ENCODE results near the gene STAT4.
A peak's percentile ranks its signal among the peaks of the same experiment; 100 is the strongest.

Gene STAT4

DNA sequence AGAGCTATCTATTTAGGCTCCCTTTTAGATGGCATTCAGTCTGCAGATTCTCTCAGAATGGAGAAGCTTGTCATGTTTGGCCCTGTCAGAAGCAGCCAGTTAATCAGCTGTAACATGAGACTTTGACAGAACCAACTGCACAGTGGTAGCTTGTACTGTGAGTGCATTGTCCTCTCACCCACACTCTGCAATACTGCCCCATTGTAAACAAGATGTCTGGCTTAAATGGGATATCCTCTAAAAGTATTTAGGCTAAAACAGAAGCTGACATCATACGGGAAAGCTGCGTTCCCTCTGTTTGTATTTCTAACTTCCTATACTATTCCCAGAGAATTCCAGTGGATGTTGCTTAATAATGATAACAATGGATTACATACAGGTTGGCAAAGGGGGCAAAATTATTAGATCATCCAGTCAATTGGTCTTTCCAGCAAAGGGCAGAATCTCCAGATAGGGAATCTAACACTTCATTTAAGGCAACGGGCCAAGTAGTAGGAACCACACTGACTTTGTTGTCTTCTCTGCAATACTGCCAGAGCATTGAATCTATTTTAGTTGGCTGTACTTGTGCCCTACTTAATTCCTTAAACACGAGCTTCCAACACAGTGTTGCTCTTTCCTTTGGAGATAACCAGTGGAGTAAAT is 15.4 kb upstream of the STAT4 start:
- peaks cover 0 to 12% of the 10 kb centered on the region in 2 donors for H3K4me1 ChIP-seq (ENCODE audit: control insufficient read depth in 1 of 2, insufficient read depth in 2 of 2, low read length in 2 of 2)
- H3K9me3 ChIP-seq (ENCODE audit: control insufficient read depth in 1 of 2, low read length in 2 of 2) = no peaks in the 10 kb centered on the region
- H3K9ac ChIP-seq (ENCODE audit: low read depth in 1 of 2, low read length in 2 of 2) = no peak overlapping the region
- no peak overlapping the region for H3K27ac ChIP-seq (ENCODE audit: low read depth, low read length)
- H3K4me3 ChIP-seq (ENCODE audit: low read depth in 1 of 2, low read length in 2 of 2) = no peak overlapping the region
- no peaks in the 10 kb centered on the region for H3K36me3 ChIP-seq (ENCODE audit: control insufficient read depth in 1 of 2, insufficient read depth in 2 of 2, low read length in 2 of 2)
- no peaks in the 10 kb centered on the region for H3K27me3 ChIP-seq (ENCODE audit: control insufficient read depth in 1 of 2, insufficient read depth in 2 of 2, low read length in 2 of 2)

DNA sequence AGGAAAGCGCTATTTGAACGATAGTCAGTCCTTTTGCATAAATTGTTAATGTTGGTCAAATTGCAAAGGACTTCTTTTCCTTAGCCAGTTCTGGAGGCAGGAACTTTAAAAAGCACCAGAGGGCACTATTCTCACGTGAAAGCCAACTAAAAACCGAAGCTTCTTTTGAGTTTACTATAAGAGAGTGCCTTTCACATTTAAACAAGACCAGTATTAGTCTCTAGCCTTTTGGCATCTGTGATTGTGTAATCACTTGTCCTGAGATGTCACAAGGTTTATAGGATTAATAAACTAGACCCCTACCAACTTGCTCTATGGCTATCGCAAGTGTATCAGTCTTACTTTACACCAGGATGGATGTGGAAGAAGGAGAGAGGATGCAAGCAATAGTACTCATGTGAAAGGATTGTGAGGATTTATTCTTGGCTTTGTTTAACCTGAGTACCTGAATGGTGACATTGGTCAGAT is 14.4 kb upstream of the STAT4 start:
- no peaks in the 10 kb centered on the region for H3K9me3 ChIP-seq (ENCODE audit: control insufficient read depth in 1 of 2, low read length in 2 of 2)
- H3K4me3 ChIP-seq (ENCODE audit: low read depth in 1 of 2, low read length in 2 of 2) = no peak overlapping the region
- no peaks in the 10 kb centered on the region for H3K27me3 ChIP-seq (ENCODE audit: control insufficient read depth in 1 of 2, insufficient read depth in 2 of 2, low read length in 2 of 2)
- H3K36me3 ChIP-seq (ENCODE audit: control insufficient read depth in 1 of 2, insufficient read depth in 2 of 2, low read length in 2 of 2) = no peaks in the 10 kb centered on the region
- H3K9ac ChIP-seq (ENCODE audit: low read depth in 1 of 2, low read length in 2 of 2) = no peak overlapping the region
- no peak overlapping the region for H3K27ac ChIP-seq (ENCODE audit: low read depth, low read length)
- H3K4me1 ChIP-seq (ENCODE audit: control insufficient read depth in 1 of 2, insufficient read depth in 2 of 2, low read length in 2 of 2) = peaks cover 0 to 12% of the 10 kb centered on the region in 2 donors

DNA sequence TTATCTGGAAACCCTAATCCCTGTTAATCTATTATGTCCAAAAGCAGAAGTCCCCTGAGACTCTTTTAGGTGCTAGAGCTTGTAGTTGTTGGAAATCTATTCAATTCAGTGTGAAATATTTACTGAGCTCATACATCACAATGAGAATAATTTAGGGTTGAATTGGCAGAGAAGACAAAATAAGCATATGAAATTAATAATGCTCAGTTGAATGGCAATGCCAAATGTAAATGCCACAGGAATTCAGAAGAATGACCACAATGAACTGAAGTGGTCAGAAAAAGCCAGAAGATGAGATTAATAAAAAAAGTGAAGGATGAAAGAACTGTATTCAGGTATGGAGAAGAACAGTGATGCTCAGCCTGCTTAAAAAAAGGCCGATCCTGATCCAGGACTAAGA is 8.0 kb upstream of the STAT4 start:
- no peak overlapping the region for H3K4me3 ChIP-seq (ENCODE audit: low read depth in 1 of 2, low read length in 2 of 2)
- H3K9me3 ChIP-seq (ENCODE audit: control insufficient read depth in 1 of 2, low read length in 2 of 2) = no peaks in the 10 kb centered on the region
- no peaks in the 10 kb centered on the region for H3K4me1 ChIP-seq (ENCODE audit: control insufficient read depth in 1 of 2, insufficient read depth in 2 of 2, low read length in 2 of 2)
- H3K36me3 ChIP-seq (ENCODE audit: control insufficient read depth in 1 of 2, insufficient read depth in 2 of 2, low read length in 2 of 2) = no peaks in the 10 kb centered on the region
- no peak overlapping the region for H3K27ac ChIP-seq (ENCODE audit: low read depth, low read length)
- H3K9ac ChIP-seq (ENCODE audit: low read depth in 1 of 2, low read length in 2 of 2) = no peak overlapping the region
- no peaks in the 10 kb centered on the region for H3K27me3 ChIP-seq (ENCODE audit: control insufficient read depth in 1 of 2, insufficient read depth in 2 of 2, low read length in 2 of 2)

DNA sequence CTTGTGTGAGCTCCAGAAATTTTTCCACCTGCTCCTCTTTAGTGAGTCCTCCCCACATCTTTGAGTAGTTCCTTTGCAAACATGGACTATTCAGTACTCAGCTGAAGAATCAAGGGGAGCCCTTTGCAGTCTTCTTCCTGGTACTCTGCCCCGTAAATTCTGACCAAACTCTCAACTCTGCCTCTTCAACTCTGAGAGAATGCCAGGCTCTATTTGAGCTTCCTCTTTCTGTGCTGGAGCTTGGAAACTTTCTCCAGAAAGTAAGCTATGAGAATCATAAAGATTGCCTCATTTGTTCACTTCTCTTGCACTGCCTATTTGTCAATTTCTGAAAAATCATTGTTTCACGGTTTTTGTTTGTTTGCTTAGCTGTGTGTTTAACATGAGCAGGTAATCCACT is 7.4 kb upstream of the STAT4 start:
- H3K27me3 ChIP-seq (ENCODE audit: control insufficient read depth in 1 of 2, insufficient read depth in 2 of 2, low read length in 2 of 2) = no peaks in the 10 kb centered on the region
- no peaks in the 10 kb centered on the region for H3K4me1 ChIP-seq (ENCODE audit: control insufficient read depth in 1 of 2, insufficient read depth in 2 of 2, low read length in 2 of 2)
- no peak overlapping the region for H3K9ac ChIP-seq (ENCODE audit: low read depth in 1 of 2, low read length in 2 of 2)
- no peak overlapping the region for H3K27ac ChIP-seq (ENCODE audit: low read depth, low read length)
- no peaks in the 10 kb centered on the region for H3K9me3 ChIP-seq (ENCODE audit: control insufficient read depth in 1 of 2, low read length in 2 of 2)
- no peak overlapping the region for H3K4me3 ChIP-seq (ENCODE audit: low read depth in 1 of 2, low read length in 2 of 2)
- no peaks in the 10 kb centered on the region for H3K36me3 ChIP-seq (ENCODE audit: control insufficient read depth in 1 of 2, insufficient read depth in 2 of 2, low read length in 2 of 2)

DNA sequence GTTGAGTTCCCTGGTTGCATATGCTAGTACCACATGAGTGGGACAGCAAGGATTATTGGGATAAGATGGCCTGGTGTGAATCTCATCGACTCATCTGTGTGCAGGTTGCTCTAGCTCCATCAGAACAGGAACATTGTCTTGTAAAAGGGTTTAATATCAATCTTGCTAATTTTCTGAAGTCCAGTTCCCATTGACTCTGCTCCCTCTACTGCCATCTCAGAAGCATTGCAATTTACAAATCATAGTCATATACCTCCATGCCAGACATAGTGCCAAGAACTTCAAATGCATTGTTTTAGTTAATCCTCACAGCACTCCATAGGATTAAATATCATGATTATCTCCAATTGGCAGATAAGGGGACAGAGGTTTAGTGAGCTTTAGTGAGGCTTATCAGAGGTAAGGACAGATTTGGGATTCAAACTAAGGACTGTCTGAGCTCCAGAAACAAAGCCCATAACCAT is 4.8 kb upstream of the STAT4 start:
- Histone ChIP-seq H3K27ac (ENCODE audit: low read depth, low read length) (no peak overlapping the region), H3K36me3 (ENCODE audit: control insufficient read depth in 1 of 2, insufficient read depth in 2 of 2, low read length in 2 of 2) (no peaks in the 10 kb centered on the region), H3K4me3 (ENCODE audit: low read depth in 1 of 2, low read length in 2 of 2) (no peak overlapping the region), H3K9ac (ENCODE audit: low read depth in 1 of 2, low read length in 2 of 2) (no peak overlapping the region), H3K9me3 (ENCODE audit: control insufficient read depth in 1 of 2, low read length in 2 of 2) (no peaks in the 10 kb centered on the region), H3K4me1 (ENCODE audit: control insufficient read depth in 1 of 2, insufficient read depth in 2 of 2, low read length in 2 of 2) (peaks cover 0 to 6% of the 10 kb centered on the region in 2 donors), H3K27me3 (ENCODE audit: control insufficient read depth in 1 of 2, insufficient read depth in 2 of 2, low read length in 2 of 2) (no peaks in the 10 kb centered on the region)

DNA sequence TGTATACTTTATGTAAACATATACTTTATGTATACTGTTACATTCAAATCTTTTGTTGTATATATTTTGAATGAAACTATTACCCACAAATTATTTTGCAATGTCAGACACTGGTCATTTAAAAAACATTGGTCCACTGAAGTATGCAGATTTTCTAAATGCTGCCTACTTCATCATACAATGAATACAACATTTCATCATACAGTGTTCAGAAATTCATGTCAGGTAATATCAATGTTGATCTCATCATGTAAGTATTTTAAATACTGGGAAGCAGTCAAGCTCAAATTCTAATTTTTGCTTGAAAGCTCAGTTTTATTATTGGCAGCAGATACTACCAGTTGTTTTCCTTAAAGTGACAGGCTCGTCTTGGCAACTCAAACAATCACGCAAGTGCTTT is 2.9 kb upstream of the STAT4 start:
- H3K27ac ChIP-seq (ENCODE audit: low read depth, low read length) = no peak overlapping the region
- H3K9me3 ChIP-seq (ENCODE audit: control insufficient read depth in 1 of 2, low read length in 2 of 2) = no peaks in the 10 kb centered on the region
- H3K4me1 ChIP-seq (ENCODE audit: control insufficient read depth in 1 of 2, insufficient read depth in 2 of 2, low read length in 2 of 2) = peaks cover 0 to 12% of the 10 kb centered on the region in 2 donors
- H3K9ac ChIP-seq (ENCODE audit: low read depth in 1 of 2, low read length in 2 of 2) = no peak overlapping the region
- no peaks in the 10 kb centered on the region for H3K27me3 ChIP-seq (ENCODE audit: control insufficient read depth in 1 of 2, insufficient read depth in 2 of 2, low read length in 2 of 2)
- no peak overlapping the region for H3K4me3 ChIP-seq (ENCODE audit: low read depth in 1 of 2, low read length in 2 of 2)
- no peaks in the 10 kb centered on the region for H3K36me3 ChIP-seq (ENCODE audit: control insufficient read depth in 1 of 2, insufficient read depth in 2 of 2, low read length in 2 of 2)

DNA sequence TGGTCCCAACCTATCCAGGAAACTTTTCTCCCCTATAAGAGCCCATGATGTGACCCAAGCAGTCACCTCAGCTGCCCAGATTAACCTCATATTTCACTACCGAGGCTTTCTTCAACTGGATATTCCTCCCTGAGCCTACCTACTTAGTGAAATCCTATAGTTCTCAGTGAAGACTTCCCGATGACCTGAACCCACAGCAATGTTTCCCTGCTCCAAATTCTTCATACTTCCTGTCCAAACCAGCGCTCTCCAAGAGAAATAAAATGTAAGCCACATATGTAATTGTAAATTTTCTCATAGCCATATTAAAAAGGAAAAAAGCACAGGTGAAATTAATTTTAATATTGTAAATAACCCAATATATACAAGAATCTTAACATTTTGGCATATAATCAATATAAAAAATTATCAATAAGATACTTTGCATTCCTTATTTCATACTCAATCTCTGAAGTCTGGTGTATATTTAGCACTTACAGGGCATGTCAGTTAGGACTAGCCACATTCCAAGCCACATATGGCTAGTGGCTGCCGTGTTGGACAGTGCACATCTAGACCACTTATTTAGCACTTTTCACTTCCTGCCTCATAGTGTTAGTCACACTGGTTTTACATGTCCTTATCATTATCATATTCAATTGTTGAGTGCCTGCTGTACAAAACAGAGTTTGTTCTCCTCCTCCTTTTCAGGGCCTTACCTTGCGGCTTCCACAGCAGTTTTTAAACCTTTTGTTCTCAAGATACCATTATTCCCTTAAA is 1.9 kb upstream of the STAT4 start:
- Histone ChIP-seq H3K4me1 (ENCODE audit: control insufficient read depth in 1 of 2, insufficient read depth in 2 of 2, low read length in 2 of 2) (peaks cover 0 to 12% of the 10 kb centered on the region in 2 donors), H3K4me3 (ENCODE audit: low read depth in 1 of 2, low read length in 2 of 2) (no peak overlapping the region), H3K36me3 (ENCODE audit: control insufficient read depth in 1 of 2, insufficient read depth in 2 of 2, low read length in 2 of 2) (no peaks in the 10 kb centered on the region), H3K27me3 (ENCODE audit: control insufficient read depth in 1 of 2, insufficient read depth in 2 of 2, low read length in 2 of 2) (no peaks in the 10 kb centered on the region), H3K27ac (ENCODE audit: low read depth, low read length) (no peak overlapping the region), H3K9me3 (ENCODE audit: control insufficient read depth in 1 of 2, low read length in 2 of 2) (no peaks in the 10 kb centered on the region), H3K9ac (ENCODE audit: low read depth in 1 of 2, low read length in 2 of 2) (no peak overlapping the region)

DNA sequence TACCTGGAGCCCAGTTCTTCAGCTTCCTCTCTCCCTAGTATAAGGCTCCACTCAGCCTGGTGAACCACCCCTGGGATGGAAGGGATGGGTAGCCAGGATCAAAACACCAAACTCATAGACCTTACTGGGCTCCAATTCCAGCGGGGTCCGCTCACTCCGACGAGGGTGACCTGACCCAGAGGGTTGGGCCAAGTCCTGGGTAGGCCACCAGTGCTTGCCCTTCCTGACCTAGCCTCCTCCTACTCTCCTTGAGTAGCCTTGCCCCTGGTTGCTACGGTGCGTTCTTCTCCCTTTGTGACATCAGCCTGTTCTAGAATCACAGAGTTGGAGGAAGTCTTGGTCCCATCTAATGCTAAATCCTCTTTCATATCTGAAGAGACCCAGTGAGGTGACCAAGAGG is 537 bp upstream of the STAT4 start:
- Histone ChIP-seq H3K27ac (ENCODE audit: low read depth, low read length) (no peak overlapping the region), H3K9me3 (ENCODE audit: control insufficient read depth in 1 of 2, low read length in 2 of 2) (no peaks in the 10 kb centered on the region), H3K36me3 (ENCODE audit: control insufficient read depth in 1 of 2, insufficient read depth in 2 of 2, low read length in 2 of 2) (no peaks in the 10 kb centered on the region), H3K4me3 (ENCODE audit: low read depth in 1 of 2, low read length in 2 of 2) (peak overlapping the region; percentile 82 to 92), H3K9ac (ENCODE audit: low read depth in 1 of 2, low read length in 2 of 2) (peak overlapping the region in 1 of 2 donors; percentile 53), H3K27me3 (ENCODE audit: control insufficient read depth in 1 of 2, insufficient read depth in 2 of 2, low read length in 2 of 2) (no peaks in the 10 kb centered on the region), H3K4me1 (ENCODE audit: control insufficient read depth in 1 of 2, insufficient read depth in 2 of 2, low read length in 2 of 2) (peaks cover 0 to 12% of the 10 kb centered on the region in 2 donors)

DNA sequence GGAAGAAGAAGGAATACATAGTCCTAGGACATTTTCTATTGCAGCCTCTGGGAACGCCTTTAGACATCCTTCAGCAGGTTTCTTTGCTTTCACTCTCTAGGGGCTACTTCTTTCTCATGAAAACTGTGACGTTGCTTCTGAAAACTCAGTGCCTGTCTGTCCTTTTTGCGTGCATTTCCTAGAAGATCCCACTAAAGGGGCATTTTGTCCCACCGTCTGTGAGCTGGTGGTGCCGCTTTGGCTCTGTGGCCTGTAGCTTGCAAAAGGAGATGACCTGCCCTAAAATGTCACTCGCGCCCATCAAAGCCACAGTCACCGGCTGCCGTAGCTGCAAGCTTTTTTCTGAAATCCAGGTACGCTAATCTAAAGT is 579 bp downstream of the STAT4 start:
- Histone ChIP-seq H3K9ac (ENCODE audit: low read depth in 1 of 2, low read length in 2 of 2) (peak overlapping the region; percentile 53 to 67), H3K4me3 (ENCODE audit: low read depth in 1 of 2, low read length in 2 of 2) (peak overlapping the region; percentile 82 to 92), H3K4me1 (ENCODE audit: control insufficient read depth in 1 of 2, insufficient read depth in 2 of 2, low read length in 2 of 2) (peaks cover 0 to 12% of the 10 kb centered on the region in 2 donors), H3K27ac (ENCODE audit: low read depth, low read length) (peak overlapping the region; percentile 22), H3K9me3 (ENCODE audit: control insufficient read depth in 1 of 2, low read length in 2 of 2) (no peaks in the 10 kb centered on the region), H3K36me3 (ENCODE audit: control insufficient read depth in 1 of 2, insufficient read depth in 2 of 2, low read length in 2 of 2) (no peaks in the 10 kb centered on the region), H3K27me3 (ENCODE audit: control insufficient read depth in 1 of 2, insufficient read depth in 2 of 2, low read length in 2 of 2) (no peaks in the 10 kb centered on the region)

DNA sequence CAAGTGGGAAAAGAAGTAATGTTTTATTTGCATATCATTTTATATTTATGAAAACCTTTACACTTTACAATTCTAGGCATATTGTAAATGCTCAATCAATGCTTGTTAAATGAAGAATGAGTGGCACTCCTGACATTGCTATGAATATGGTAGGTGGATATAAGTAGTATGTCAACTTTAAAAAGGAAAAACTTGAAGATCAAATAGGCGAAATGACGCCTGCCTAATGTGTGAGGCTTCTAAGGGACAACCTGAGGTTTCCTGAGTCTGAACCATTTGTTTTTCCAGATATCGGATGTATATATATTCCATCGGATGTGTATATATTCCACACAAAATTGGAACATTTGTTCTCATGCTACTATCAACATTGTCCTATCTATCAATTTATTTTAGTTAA is 1.4 kb downstream of the STAT4 start:
- H3K4me3 ChIP-seq (ENCODE audit: low read depth in 1 of 2, low read length in 2 of 2) = peak overlapping the region in 1 of 2 donors; percentile 92
- peak overlapping the region in 1 of 2 donors; percentile 37 for H3K9ac ChIP-seq (ENCODE audit: low read depth in 1 of 2, low read length in 2 of 2)
- H3K27me3 ChIP-seq (ENCODE audit: control insufficient read depth in 1 of 2, insufficient read depth in 2 of 2, low read length in 2 of 2) = no peaks in the 10 kb centered on the region
- H3K9me3 ChIP-seq (ENCODE audit: control insufficient read depth in 1 of 2, low read length in 2 of 2) = no peaks in the 10 kb centered on the region
- H3K27ac ChIP-seq (ENCODE audit: low read depth, low read length) = no peak overlapping the region
- no peaks in the 10 kb centered on the region for H3K36me3 ChIP-seq (ENCODE audit: control insufficient read depth in 1 of 2, insufficient read depth in 2 of 2, low read length in 2 of 2)
- H3K4me1 ChIP-seq (ENCODE audit: control insufficient read depth in 1 of 2, insufficient read depth in 2 of 2, low read length in 2 of 2) = peaks cover 0 to 12% of the 10 kb centered on the region in 2 donors

Data from duodenal mucosa (tissue), 2 donors.